DOHH2 (cell line): ENCODE data around the gene PPIL1.

Source experiments
- CTCF ChIP-seq: fragments of 200-600 bp; sonication (generic); IDR thresholded peaks from one replicate; pipeline ENCODE4 v1.5.1; 2014; ENCODE audit warnings: antibody characterized with exemption, mild to moderate bottlenecking, low read depth, low read length; ENCODE audit not compliant: poor library complexity, severe bottlenecking
- EZH2phosphoT487 ChIP-seq: fragments of 200-600 bp; sonication (generic); IDR thresholded peaks from 2 replicates; pipeline ENCODE4 v1.6.1; 2017; ENCODE audit warnings: borderline replicate concordance, mild to moderate bottlenecking, antibody characterized with exemption, low read length, moderate library complexity, mixed read lengths

- no peak for TF ChIP-seq CTCF
- TF ChIP-seq EZH2phosphoT487: no peak
Observed at GRCh38 chr6:36840432-36841403, 33.9 kb downstream of the PPIL1 start.
